Keratinocyte (primary cell): ENCODE measurements around the gene LSM5. TPM values are rescaled to one million over a fixed set of nuclear protein-coding genes. Genes with fewer than 3 reads are reported as not detected.
A peak's percentile ranks its signal among the peaks of the same experiment; 100 is the strongest.

Source experiments
- DNase-seq: peaks from one replicate; pipeline ENCODE4 v3.0.0-alpha.2; 2011; ENCODE audit warnings: low read depth, missing footprints, low spot score
- FAIRE-seq: peaks from 2 replicates; lab custom pipeline; 2011; peaks lifted over from hg19 to GRCh38; lab: Jason Lieb, UNC
- H2AFZ ChIP-seq: 2 replicates; pipeline ENCODE4 v1.6.0; 2012; ENCODE audit warnings: low read length, control low read depth, inconsistent platforms; ENCODE audit not compliant: control insufficient read depth
- H3K27ac ChIP-seq: 2 replicates; pipeline ENCODE4 v1.5.1; 2011; ENCODE audit warnings: low read length; ENCODE audit not compliant: control insufficient read depth, insufficient read depth
- H3K27me3 ChIP-seq: 3 replicates; pipeline ENCODE4 v1.6.0; 2011; ENCODE audit warnings: low read length; ENCODE audit not compliant: control insufficient read depth, insufficient read depth; ENCODE audit errors: extremely low read depth
- H3K36me3 ChIP-seq, 2 experiments: 2 replicates in 1 of 2; 3 replicates in 1 of 2; pipeline ENCODE4 v1.5.1; 2011; ENCODE audit warnings: low read length in 2 of 2, mild to moderate bottlenecking in 1 of 2; ENCODE audit not compliant: control insufficient read depth in 2 of 2, insufficient read depth in 2 of 2; ENCODE audit errors: extremely low read depth in 1 of 2
- H3K4me1 ChIP-seq: 3 replicates; pipeline ENCODE4 v1.5.1; 2011; ENCODE audit warnings: low read length; ENCODE audit not compliant: control insufficient read depth, insufficient read depth; ENCODE audit errors: extremely low read depth
- H3K4me2 ChIP-seq: 3 replicates; pipeline ENCODE4 v1.6.0; 2011; ENCODE audit warnings: low read depth, low read length; ENCODE audit not compliant: control insufficient read depth, insufficient read depth; ENCODE audit errors: extremely low read depth
- H3K4me3 ChIP-seq, 3 experiments: fragments of 200-600 bp in 1 of 3; sonication (generic) in 1 of 3; 2 replicates in 2 of 3; 3 replicates in 1 of 3; pipeline ENCODE4 v1.5.1; 2011 to 2016; ENCODE audit warnings: low read length in 3 of 3, mild to moderate bottlenecking in 3 of 3, control low read depth in 2 of 3, inconsistent platforms in 1 of 3, low read depth in 1 of 3, mixed read lengths in 1 of 3, mixed run types in 1 of 3, moderate library complexity in 1 of 3; ENCODE audit not compliant: control insufficient read depth in 2 of 3, insufficient read depth in 2 of 3; ENCODE audit errors: extremely low read depth in 1 of 3
- H3K79me2 ChIP-seq: 2 replicates; pipeline ENCODE4 v1.6.0; 2012; ENCODE audit warnings: low read length; ENCODE audit not compliant: control insufficient read depth, insufficient read depth
- H3K9ac ChIP-seq: 3 replicates; pipeline ENCODE4 v1.6.0; 2011; ENCODE audit warnings: low read length; ENCODE audit not compliant: control insufficient read depth, insufficient read depth; ENCODE audit errors: extremely low read depth
- H3K9me1 ChIP-seq: 3 replicates; pipeline ENCODE4 v1.6.0; 2011; ENCODE audit warnings: low read length; ENCODE audit not compliant: control insufficient read depth, insufficient read depth; ENCODE audit errors: extremely low read depth
- H3K9me3 ChIP-seq: 2 replicates; pipeline ENCODE4 v1.5.1; 2012; ENCODE audit warnings: low read depth, low read length; ENCODE audit not compliant: control insufficient read depth
- H4K20me1 ChIP-seq: 3 replicates; pipeline ENCODE4 v1.6.0; 2011; ENCODE audit warnings: low read length; ENCODE audit not compliant: control insufficient read depth, insufficient read depth; ENCODE audit errors: extremely low read depth
- EZH2 ChIP-seq: IDR thresholded peaks from one replicate; pipeline ENCODE4 v1.6.1; 2012; ENCODE audit warnings: inconsistent platforms, mild to moderate bottlenecking, low read length, moderate library complexity
- dilution Hi-C: fragments of 300-500 bp; cut with MboI; formaldehyde crosslinking; loops from one replicate; pipeline ENCODE4 v1.7.0; 2020; ENCODE audit warnings: low sequenced_read_pairs; ENCODE audit not compliant: extremely low pct_ligation_motif_present
- polyA plus RNA-seq, 5 experiments: library from polyadenylated mRNA; depleted of rRNA in 3 of 5; stranded (reverse) in 3 of 5; stranded (forward) in 1 of 5; unstranded in 1 of 5; fragments of >200 nt; gene quantifications; 1 replicate in 1 of 5; 2 replicates in 3 of 5; 3 replicates in 1 of 5; pipeline versions ENCODE4 v1.2.1 to v1.2.3, GENCODE V29; 2011 to 2012; ENCODE audit warnings: missing spikeins in 2 of 5, low read depth in 1 of 5, low replicate concordance in 1 of 5
- TF ChIP-seq, protein P1 (sequence below), 3 experiments: IDR thresholded peaks in 1 of 3; conservative IDR thresholded peaks in 1 of 3; optimal IDR thresholded peaks in 1 of 3; 2 replicates in 2 of 3; 3 replicates in 1 of 3; pipeline versions ENCODE3 to v1.5.1; 2011; ENCODE audit warnings: low read length in 3 of 3, mild to moderate bottlenecking in 3 of 3, moderate library complexity in 2 of 3, control low read depth in 1 of 3, inconsistent platforms in 1 of 3; ENCODE audit not compliant: insufficient read depth in 2 of 3; ENCODE audit errors: extremely low read depth in 1 of 3

Gene LSM5
- polyA plus RNA-seq, 1 donor (not counting 4 experiments of a cell fraction or from before 2014, with no cell fraction given): 90.2 TPM

DNA sequence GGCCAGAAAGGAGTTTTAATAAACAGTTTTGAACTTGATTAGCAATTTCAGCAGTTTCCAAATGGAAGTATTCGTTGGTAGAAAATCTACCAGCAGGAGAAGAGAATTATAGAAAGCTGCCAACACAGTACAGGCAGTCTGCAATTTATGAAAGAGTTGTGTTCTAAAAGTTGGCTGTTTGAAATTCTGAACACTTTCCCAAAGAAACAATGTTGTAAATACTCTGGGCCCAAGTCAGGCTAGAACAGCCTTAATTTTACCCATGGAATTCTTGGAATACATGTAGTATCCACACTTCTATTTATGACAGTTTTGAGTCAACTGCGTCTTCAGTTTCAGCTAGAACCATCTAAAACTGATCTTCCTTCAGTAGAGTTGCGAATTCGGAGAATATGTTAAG is 47.6 kb upstream of the LSM5 start:
- Histone ChIP-seq H3K4me2 (no peak overlapping the region), H3K79me2 (peaks cover 34% of the 10 kb centered on the region), H4K20me1 (peaks cover 6% of the 10 kb centered on the region), H3K9ac (no peak overlapping the region), H3K27me3 (no peaks in the 10 kb centered on the region), H3K4me1 (peaks cover 9% of the 10 kb centered on the region), H3K4me3 (no peak overlapping the region), H2AFZ (no peak overlapping the region), H3K9me3 (no peaks in the 10 kb centered on the region), H3K27ac (no peak overlapping the region), H3K9me1 (peaks cover 3% of the 10 kb centered on the region), H3K36me3 (peaks cover 0 to 3% of the 10 kb centered on the region in 2 experiments)
- dilution Hi-C loops: no loop called here
- DNase-seq (no peak), FAIRE-seq (no peak)
- TF ChIP-seq EZH2: no peak
- TF ChIP-seq, protein P1, sequence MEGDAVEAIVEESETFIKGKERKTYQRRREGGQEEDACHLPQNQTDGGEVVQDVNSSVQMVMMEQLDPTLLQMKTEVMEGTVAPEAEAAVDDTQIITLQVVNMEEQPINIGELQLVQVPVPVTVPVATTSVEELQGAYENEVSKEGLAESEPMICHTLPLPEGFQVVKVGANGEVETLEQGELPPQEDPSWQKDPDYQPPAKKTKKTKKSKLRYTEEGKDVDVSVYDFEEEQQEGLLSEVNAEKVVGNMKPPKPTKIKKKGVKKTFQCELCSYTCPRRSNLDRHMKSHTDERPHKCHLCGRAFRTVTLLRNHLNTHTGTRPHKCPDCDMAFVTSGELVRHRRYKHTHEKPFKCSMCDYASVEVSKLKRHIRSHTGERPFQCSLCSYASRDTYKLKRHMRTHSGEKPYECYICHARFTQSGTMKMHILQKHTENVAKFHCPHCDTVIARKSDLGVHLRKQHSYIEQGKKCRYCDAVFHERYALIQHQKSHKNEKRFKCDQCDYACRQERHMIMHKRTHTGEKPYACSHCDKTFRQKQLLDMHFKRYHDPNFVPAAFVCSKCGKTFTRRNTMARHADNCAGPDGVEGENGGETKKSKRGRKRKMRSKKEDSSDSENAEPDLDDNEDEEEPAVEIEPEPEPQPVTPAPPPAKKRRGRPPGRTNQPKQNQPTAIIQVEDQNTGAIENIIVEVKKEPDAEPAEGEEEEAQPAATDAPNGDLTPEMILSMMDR (optimal IDR thresholded peaks at IDR 0.05 in 1 of 3, IDR thresholded peaks at IDR 0.05 in 1 of 3, conservative IDR thresholded peaks at IDR 0.05 in 1 of 3; ENCODE audit: extremely low read depth in 1 of 3, insufficient read depth in 2 of 3, low read length in 3 of 3): no peak

DNA sequence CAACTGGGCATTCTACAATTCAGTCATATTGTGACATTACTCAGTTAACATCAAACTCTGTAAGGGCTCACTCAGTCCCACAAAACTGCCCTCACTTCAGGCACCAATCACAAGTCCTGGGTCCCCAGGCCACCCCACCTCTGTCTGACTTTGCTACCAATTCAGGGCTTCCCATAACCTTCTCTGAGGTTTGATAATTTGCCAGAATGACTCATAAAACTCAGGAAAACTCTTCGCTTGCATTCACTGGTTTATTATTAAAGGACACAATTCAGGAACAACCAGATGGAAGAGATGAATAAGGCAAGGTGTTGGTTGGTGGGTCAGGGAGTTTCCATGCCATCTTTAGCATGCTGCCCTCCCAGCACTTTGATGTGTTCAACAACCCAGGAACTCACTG is 46.4 kb upstream of the LSM5 start:
- Histone ChIP-seq H3K9me3 (no peaks in the 10 kb centered on the region), H3K4me2 (peak overlapping the region; percentile 35), H3K79me2 (peaks cover 35% of the 10 kb centered on the region), H3K9me1 (peaks cover 3% of the 10 kb centered on the region), H3K4me3 (no peak overlapping the region), H4K20me1 (peaks cover 6% of the 10 kb centered on the region), H3K36me3 (peaks cover 0 to 2% of the 10 kb centered on the region in 2 experiments), H3K27me3 (no peaks in the 10 kb centered on the region), H2AFZ (no peak overlapping the region), H3K27ac (peak overlapping the region; percentile 54), H3K4me1 (peaks cover 9% of the 10 kb centered on the region), H3K9ac (no peak overlapping the region)
- FAIRE-seq (peak; percentile 75), DNase-seq (peak; percentile 19)
- dilution Hi-C loops: no loop called here
- TF ChIP-seq, protein P1 (optimal IDR thresholded peaks at IDR 0.05 in 1 of 3, IDR thresholded peaks at IDR 0.05 in 1 of 3, conservative IDR thresholded peaks at IDR 0.05 in 1 of 3; ENCODE audit: extremely low read depth in 1 of 3, insufficient read depth in 2 of 3, low read length in 3 of 3): no peak
- no peak for TF ChIP-seq EZH2
